HEK293 (cell line): ENCODE results near the gene SP3.

ENCODE experiments used
- CTCF ChIA-PET: fragments of 350-600 bp; formaldehyde crosslinking; extraction: SDS; loops from one replicate; lab custom pipeline; 2021; ENCODE audit warnings: antibody characterized with exemption; lab: Yijun Ruan, JAX
- POLR2A ChIA-PET: fragments of 300-600 bp; formaldehyde crosslinking; extraction: SDS; loops from one replicate; lab custom pipeline; 2020; ENCODE audit warnings: antibody characterized with exemption, inconsistent platforms; lab: Yijun Ruan, JAX
- H3K27ac ChIP-seq: fragments of 200-500 bp; sonication (Bioruptor generic); 2 replicates; pipeline ENCODE4 v1.5.1; 2014; ENCODE audit warnings: low read depth, low read length, control low read depth, inconsistent platforms; ENCODE audit errors: extremely low read depth
- H3K36me3 ChIP-seq, 2 experiments: fragments of 200-500 bp in 1 of 2; sonication (Bioruptor generic) in 1 of 2; 1 replicate in 1 of 2; 2 replicates in 1 of 2; pipeline ENCODE4 v1.5.1; 2014 to 2017; ENCODE audit warnings: inconsistent platforms in 2 of 2, low read length in 2 of 2; ENCODE audit not compliant: control insufficient read depth in 2 of 2, insufficient read depth in 1 of 2
- H3K4me1 ChIP-seq: fragments of 200-500 bp; sonication (Bioruptor generic); 2 replicates; pipeline ENCODE4 v1.5.1; 2014; ENCODE audit warnings: mild to moderate bottlenecking, low read length, inconsistent platforms; ENCODE audit not compliant: control insufficient read depth, insufficient read depth
- H3K4me3 ChIP-seq: 2 replicates; pipeline ENCODE4 v1.5.1; 2011; ENCODE audit warnings: low read depth, mild to moderate bottlenecking, control low read depth, low read length, moderate library complexity
- H3K9me3 ChIP-seq: fragments of 200-500 bp; sonication (Bioruptor generic); 2 replicates; pipeline ENCODE4 v1.5.1; 2014; ENCODE audit warnings: low read depth, low read length, inconsistent platforms; ENCODE audit not compliant: control insufficient read depth, insufficient read depth
- HOXC10 ChIP-seq: sonication (generic); formaldehyde crosslinking; IDR thresholded peaks from 2 replicates; pipeline ENCODE4 v1.8.1; 2023; ENCODE audit warnings: mild to moderate bottlenecking, missing genetic modification reagents
- PATZ1 ChIP-seq: fragments of 450-650 bp; formaldehyde crosslinking; IDR thresholded peaks from 2 replicates; pipeline ENCODE4 v1.5.1; 2016; ENCODE audit warnings: missing biosample characterization, missing genetic modification characterization
- PRDM4 ChIP-seq: fragments of 450-650 bp; formaldehyde crosslinking; IDR thresholded peaks from 2 replicates; pipeline ENCODE4 v1.5.1; 2017; ENCODE audit warnings: missing biosample characterization, missing genetic modification characterization
- REST ChIP-seq: fragments of 450-650 bp; formaldehyde crosslinking; IDR thresholded peaks from 2 replicates; pipeline ENCODE4 v1.5.1; 2016; ENCODE audit warnings: missing biosample characterization, missing genetic modification characterization
- ZBTB17 ChIP-seq: fragments of 450-650 bp; formaldehyde crosslinking; IDR thresholded peaks from 2 replicates; pipeline ENCODE4 v1.5.1; 2016; ENCODE audit warnings: missing biosample characterization, missing genetic modification characterization
- ZBTB26 ChIP-seq: fragments of 450-650 bp; formaldehyde crosslinking; optimal IDR thresholded peaks from 2 replicates; pipeline ENCODE3; 2016; ENCODE audit warnings: missing biosample characterization, mild to moderate bottlenecking, missing genetic modification characterization
- ZFP69B ChIP-seq: fragments of 450-650 bp; formaldehyde crosslinking; IDR thresholded peaks from 2 replicates; pipeline ENCODE4 v1.5.1; 2016; ENCODE audit warnings: missing biosample characterization, missing genetic modification characterization
- ZNF146 ChIP-seq: fragments of 450-650 bp; formaldehyde crosslinking; IDR thresholded peaks from 2 replicates; pipeline ENCODE4 v1.5.1; 2016; ENCODE audit warnings: missing biosample characterization, missing genetic modification characterization
- ZNF184 ChIP-seq: fragments of 450-650 bp; IDR thresholded peaks from 2 replicates; pipeline ENCODE4 v1.5.1; 2018; ENCODE audit warnings: missing biosample characterization, mild to moderate bottlenecking, missing genetic modification characterization
- ZNF266 ChIP-seq: fragments of 450-650 bp; formaldehyde crosslinking; IDR thresholded peaks from 2 replicates; pipeline ENCODE4 v1.5.1; 2016; ENCODE audit warnings: missing biosample characterization, missing genetic modification characterization, low read depth
- ZNF335 ChIP-seq: fragments of 450-650 bp; formaldehyde crosslinking; conservative IDR thresholded peaks from 2 replicates; pipeline ENCODE4 v1.5.1; 2016; ENCODE audit warnings: missing biosample characterization, missing genetic modification characterization
- ZNF362 ChIP-seq: fragments of 450-650 bp; formaldehyde crosslinking; IDR thresholded peaks from 2 replicates; pipeline ENCODE4 v1.5.1; 2016; ENCODE audit warnings: missing biosample characterization, missing genetic modification characterization
- ZNF37A ChIP-seq: fragments of 450-650 bp; IDR thresholded peaks from 2 replicates; pipeline ENCODE4 v1.5.1; 2018; ENCODE audit warnings: missing biosample characterization, missing genetic modification characterization
- ZNF621 ChIP-seq: fragments of 450-650 bp; formaldehyde crosslinking; IDR thresholded peaks from 2 replicates; pipeline ENCODE4 v1.5.1; 2017; ENCODE audit warnings: missing biosample characterization, missing genetic modification characterization
- ZNF654 ChIP-seq: fragments of 450-650 bp; formaldehyde crosslinking; IDR thresholded peaks from 2 replicates; pipeline ENCODE4 v1.5.1; 2016; ENCODE audit warnings: low read depth, missing biosample characterization, missing genetic modification characterization
- ZNF707 ChIP-seq: fragments of 450-650 bp; formaldehyde crosslinking; IDR thresholded peaks from 2 replicates; pipeline ENCODE4 v1.5.1; 2016; ENCODE audit warnings: missing biosample characterization, missing genetic modification characterization
- ZSCAN4 ChIP-seq: fragments of 450-650 bp; formaldehyde crosslinking; IDR thresholded peaks from 2 replicates; pipeline ENCODE4 v1.5.1; 2017; ENCODE audit warnings: missing biosample characterization, missing genetic modification characterization

The SP3 gene

GRCh38 chr2:173922068-173922467 is 43.1 kb downstream of the SP3 start:
- Histone ChIP-seq H3K36me3 (peaks cover 8 to 16% of the 10 kb centered on the region in 2 experiments; a peak in 2 of 3 replicates), H3K4me1 (peaks cover 6% of the 10 kb centered on the region), H3K9me3 (no peaks in the 10 kb centered on the region), H3K27ac (no peak overlapping the region), H3K4me3 (no peak overlapping the region)
- ChIA-PET CTCF (no interaction called here), POLR2A (no interaction called here)
- no peak for TF ChIP-seq PRDM4
- no peak for TF ChIP-seq ZBTB17 (tag by site-specific recombination)

- peaks cover 33 to 55% of the 10 kb centered on the region in 2 experiments for H3K36me3 ChIP-seq
Observed at GRCh38 chr2:173914055-173914927, 50.9 kb downstream of the SP3 start.

More at GRCh38 chr2:173914055-173914927, 50.9 kb downstream of the SP3 start:
- Histone ChIP-seq H3K4me1 (no peaks in the 10 kb centered on the region), H3K27ac (no peak overlapping the region), H3K9me3 (no peaks in the 10 kb centered on the region), H3K4me3 (no peak overlapping the region)
- ChIA-PET POLR2A (no interaction called here), CTCF (interaction anchor here (0.6 kb wide), 1 partner anchor 20 kb away, joined by 3 read pairs; no protein-coding TSS in a partner anchor)
- TF ChIP-seq ZNF621 (tag by site-specific recombination) (no peak), ZSCAN4 (tag by site-specific recombination) (no peak), ZNF266 (tag by site-specific recombination) (no peak), HOXC10 (CRISPR knock-in tag) (no peak), PATZ1 (no peak), ZNF707 (tag by site-specific recombination) (no peak), ZBTB26 (tag by site-specific recombination) (no peak), ZNF654 (tag by site-specific recombination) (no peak), ZNF184 (no peak), ZNF362 (tag by site-specific recombination) (no peak), ZNF146 (tag by site-specific recombination) (no peak), ZNF335 (no peak), REST (tag by site-specific recombination) (no peak), ZFP69B (tag by site-specific recombination) (no peak), ZNF37A (tag by site-specific recombination) (no peak)
